Endothelial cell of umbilical vein (primary cell): ENCODE measurements around the gene AK8. TPM values are rescaled to one million over a fixed set of nuclear protein-coding genes. Genes with fewer than 3 reads are reported as not detected.

Experiments
- BruUV-seq: library from RNA; stranded (reverse); fragments of 400-500 nt; replicated peaks from 2 replicates; lab custom pipeline; 2021; lab: Mats Ljungman, UMichigan
- CTCF ChIA-PET: fragments of 300-600, 350-600 bp; sonication (Branson Sonifier 250); formaldehyde crosslinking; loops from one replicate; lab custom pipeline; 2021; ENCODE audit warnings: antibody characterized with exemption, inconsistent platforms; lab: Charles Lee
- POLR2A ChIA-PET: fragments of 300-600, 350-600 bp; sonication (Branson Sonifier 250); formaldehyde crosslinking; loops from one replicate; lab custom pipeline; 2021; ENCODE audit warnings: antibody characterized with exemption, inconsistent platforms; lab: Charles Lee
- DNase-seq: peaks from one replicate; pipeline ENCODE4 v3.0.0-alpha.2; 2011; ENCODE audit warnings: low read depth, low spot score
- FAIRE-seq: peaks from 2 replicates; lab custom pipeline; 2011; peaks lifted over from hg19 to GRCh38; lab: Jason Lieb, UNC
- H2AFZ ChIP-seq: 2 replicates; pipeline ENCODE4 v1.6.0; 2012; ENCODE audit warnings: low read depth, low read length, control low read depth, inconsistent platforms
- H3K27ac ChIP-seq: 2 replicates; pipeline ENCODE4 v1.5.1; 2011; ENCODE audit warnings: low read depth, mild to moderate bottlenecking, control low read depth, low read length, moderate library complexity; ENCODE audit not compliant: insufficient read depth
- H3K27me3 ChIP-seq, 2 experiments: 2 replicates each; pipeline versions ENCODE4 v1.6.0 to v1.6.1; 2011; ENCODE audit warnings: low read length in 2 of 2, mixed read lengths in 1 of 2; ENCODE audit not compliant: control insufficient read depth in 2 of 2, insufficient read depth in 2 of 2
- H3K36me3 ChIP-seq, 2 experiments: 2 replicates in 1 of 2; 3 replicates in 1 of 2; pipeline ENCODE4 v1.5.1; 2011; ENCODE audit warnings: low read length in 2 of 2, mild to moderate bottlenecking in 1 of 2, moderate library complexity in 1 of 2; ENCODE audit not compliant: control insufficient read depth in 2 of 2, insufficient read depth in 2 of 2; ENCODE audit errors: extremely low read depth in 1 of 2
- H3K4me1 ChIP-seq: 3 replicates; pipeline ENCODE4 v1.5.1; 2011; ENCODE audit warnings: mild to moderate bottlenecking, low read length; ENCODE audit not compliant: control insufficient read depth, insufficient read depth; ENCODE audit errors: extremely low read depth
- H3K4me2 ChIP-seq: 2 replicates; pipeline ENCODE4 v1.6.1; 2011; ENCODE audit warnings: low read length, control low read depth, mixed read lengths; ENCODE audit not compliant: insufficient read depth
- H3K4me3 ChIP-seq, 3 experiments: fragments of 200-600 bp in 1 of 3; sonication (generic), shearing (Covaris generic) in 1 of 3; replicated peaks in 1 of 3; 2 replicates each; pipeline ENCODE4 v1.5.1; 2011 to 2016; ENCODE audit warnings: control low read depth in 3 of 3, low read length in 3 of 3, mild to moderate bottlenecking in 2 of 3, inconsistent platforms in 1 of 3, low read depth in 1 of 3, moderate library complexity in 1 of 3; ENCODE audit not compliant: insufficient read depth in 1 of 3
- H3K79me2 ChIP-seq: 2 replicates; pipeline ENCODE4 v1.6.0; 2012; ENCODE audit warnings: low read length, inconsistent platforms; ENCODE audit not compliant: control insufficient read depth, insufficient read depth
- H3K9ac ChIP-seq: replicated peaks from 2 replicates; pipeline ENCODE3; 2011; ENCODE audit warnings: low read length, control low read depth; ENCODE audit not compliant: insufficient read depth; ENCODE audit errors: extremely low read depth
- H3K9me1 ChIP-seq: replicated peaks from 3 replicates; pipeline ENCODE4 v1.6.0; 2011; ENCODE audit warnings: mild to moderate bottlenecking, low read length; ENCODE audit not compliant: control insufficient read depth, insufficient read depth; ENCODE audit errors: extremely low read depth
- H3K9me3 ChIP-seq: replicated peaks from 2 replicates; pipeline ENCODE4 v1.5.1; 2012; ENCODE audit warnings: low read length, inconsistent platforms; ENCODE audit not compliant: control insufficient read depth, insufficient read depth
- H4K20me1 ChIP-seq: replicated peaks from 2 replicates; pipeline ENCODE3; 2011; ENCODE audit warnings: mild to moderate bottlenecking, low read length; ENCODE audit not compliant: control insufficient read depth, insufficient read depth; ENCODE audit errors: extremely low read depth
- CTCF ChIP-seq, 2 donors: IDR thresholded peaks; 1 replicate in 1 of 2; 2 replicates in 1 of 2; pipeline ENCODE4 v1.5.1; 2011; ENCODE audit warnings: low read length in 2 of 2, mild to moderate bottlenecking in 2 of 2, moderate library complexity in 2 of 2, control low read depth in 1 of 2, inconsistent platforms in 1 of 2, low read depth in 1 of 2; ENCODE audit not compliant: insufficient read depth in 1 of 2; ENCODE audit errors: extremely low read depth in 1 of 2
- EZH2 ChIP-seq: IDR thresholded peaks from 2 replicates; pipeline ENCODE4 v1.6.1; 2012; ENCODE audit warnings: borderline replicate concordance, low read depth, mild to moderate bottlenecking, moderate library complexity, low read length, inconsistent platforms; ENCODE audit not compliant: severe bottlenecking
- FOS ChIP-seq: IDR thresholded peaks from 2 replicates; pipeline ENCODE4 v1.6.1; 2011; ENCODE audit warnings: mild to moderate bottlenecking, low read length, moderate library complexity, borderline replicate concordance; ENCODE audit not compliant: insufficient read depth
- GATA2 ChIP-seq: IDR thresholded peaks from 2 replicates; pipeline ENCODE4 v1.7.0; 2011; ENCODE audit warnings: low read depth, mild to moderate bottlenecking, moderate library complexity, mixed read lengths, low read length; ENCODE audit not compliant: insufficient read length, insufficient read depth
- JUN ChIP-seq: IDR thresholded peaks from 2 replicates; pipeline ENCODE4 v1.6.1; 2011; ENCODE audit warnings: borderline replicate concordance, low read depth; ENCODE audit not compliant: insufficient read length, insufficient read depth
- MAX ChIP-seq: IDR thresholded peaks from 2 replicates; pipeline ENCODE4 v1.6.1; 2011; ENCODE audit not compliant: insufficient read depth, insufficient read length
- MYC ChIP-seq: IDR thresholded peaks from one replicate; pipeline ENCODE4 v1.6.1; 2011; ENCODE audit warnings: mild to moderate bottlenecking, low read depth, low read length
- POLR2A ChIP-seq: IDR thresholded peaks from 2 replicates; pipeline ENCODE4 v1.6.1; 2012; ENCODE audit warnings: low read depth, mild to moderate bottlenecking, control low read depth, low read length
- POLR2AphosphoS5 ChIP-seq: IDR thresholded peaks from 2 replicates; pipeline ENCODE4 v1.6.1; 2012; ENCODE audit warnings: low read depth, mild to moderate bottlenecking, control low read depth, low read length, moderate library complexity; ENCODE audit not compliant: insufficient read depth
- dilution Hi-C: fragments of 300-500 bp; cut with MboI; formaldehyde crosslinking; loops from one replicate; pipeline ENCODE4 v1.15.0; 2019; ENCODE audit warnings: low sequenced_read_pairs; ENCODE audit not compliant: extremely low pct_ligation_motif_present
- intact Hi-C: fragments of 100-400 bp; cut with micrococcal nuclease; formaldehyde crosslinking; loops from one replicate; pipeline ENCODE4 v1.10.0; 2022
- polyA plus RNA-seq, 4 experiments: library from polyadenylated mRNA; depleted of rRNA in 3 of 4; stranded (reverse) in 3 of 4; unstranded in 1 of 4; fragments of >200 nt; gene quantifications; 2 replicates each; pipeline versions ENCODE4 v1.2.1 to v1.2.3, GENCODE V29; 2011 to 2012; ENCODE audit warnings: missing spikeins in 1 of 4
- total RNA-seq: library from RNA; stranded (reverse); gene quantifications from 2 replicates; pipeline ENCODE4 v1.2.3, GENCODE V29; 2021

Gene AK8
- total and polyA plus RNA-seq, 2 donors (not counting 3 experiments of a cell fraction or from before 2014, with no cell fraction given): 0.06 TPM; not detected in 1

- H3K27ac ChIP-seq: no peak overlapping the region
- H3K36me3 ChIP-seq: no peaks in the 10 kb centered on the region
- TF ChIP-seq MAX: no peak
- no peak for TF ChIP-seq EZH2
- TF ChIP-seq CTCF (IDR thresholded peaks at IDR 0.05; ENCODE audit: extremely low read depth in 1 of 2, insufficient read depth in 1 of 2, low read depth in 1 of 2, low read length in 2 of 2): no peak
- TF ChIP-seq JUN: no peak
- no peak for TF ChIP-seq FOS
- TF ChIP-seq POLR2A: no peak
- no peak for TF ChIP-seq POLR2AphosphoS5
- no peak for TF ChIP-seq GATA2
- no peak for TF ChIP-seq MYC
- no peaks in the 10 kb centered on the region for H3K9me3 ChIP-seq
- no peak overlapping the region for H3K4me3 ChIP-seq
- H4K20me1 ChIP-seq: no peaks in the 10 kb centered on the region
- no peaks in the 10 kb centered on the region for H3K27me3 ChIP-seq
- ChIA-PET CTCF (interaction anchor here (1.3 kb wide), 1 partner anchor 12 kb away, joined by 3 read pairs; no protein-coding TSS in a partner anchor), POLR2A (no interaction called here)
- intact Hi-C loops (no loop called here), dilution Hi-C loops (no loop called here)
- DNase-seq (no peak), FAIRE-seq (no peak)
- BruUV-seq: no TSS peak
- H2AFZ ChIP-seq: no peak overlapping the region
- no peaks in the 10 kb centered on the region for H3K9me1 ChIP-seq
- H3K4me2 ChIP-seq: no peak overlapping the region
- no peaks in the 10 kb centered on the region for H3K79me2 ChIP-seq
- H3K9ac ChIP-seq: no peak overlapping the region
- no peaks in the 10 kb centered on the region for H3K4me1 ChIP-seq
Measured at GRCh38 chr9:132837501-132838286, 40.4 kb downstream of the AK8 start.
